Psoas muscle (tissue), 8 donors: ENCODE measurements around the gene SLC36A2. TPM values are rescaled to one million over a fixed set of nuclear protein-coding genes. Genes with fewer than 3 reads are reported as not detected.
"Not testable (repeated sequence)": the region's sequence is repeated elsewhere in the genome, so short reads cannot be mapped to it uniquely, and the experiment has no call there.

Source experiments
- ATAC-seq, 4 donors: fragments of 200-7000 bp; cut with Tn5 transposase; one replicate each; pipeline ENCODE4 v1.9.1; 2020; ENCODE audit warnings: moderate library complexity in 3 of 4, mild to moderate bottlenecking in 2 of 4
- DNase-seq, 2 donors: peaks; one replicate each; pipeline ENCODE4 v3.0.0-alpha.2; 2020
- H3K27ac ChIP-seq: fragments of 200-600 bp; one replicate; pipeline ENCODE4 v1.8.0; 2022
- H3K27me3 ChIP-seq, 3 donors: fragments of 200-600 bp in 1 of 3; one replicate each; pipeline versions ENCODE4 v1.6.1 to v1.8.0; 2013 to 2022; ENCODE audit warnings: low read length in 2 of 3, mild to moderate bottlenecking in 2 of 3, moderate library complexity in 1 of 3; ENCODE audit not compliant: insufficient read depth in 3 of 3
- H3K36me3 ChIP-seq, 2 donors: fragments of 200-600 bp in 1 of 2; one replicate each; pipeline versions ENCODE4 v1.6.1 to v1.8.0; 2013 to 2022; ENCODE audit warnings: low read depth in 1 of 2, mild to moderate bottlenecking in 1 of 2, moderate library complexity in 1 of 2; ENCODE audit not compliant: insufficient read depth in 1 of 2
- H3K4me1 ChIP-seq: fragments of 200-600 bp; one replicate; pipeline ENCODE4 v1.8.0; 2022
- H3K4me3 ChIP-seq: fragments of 200-600 bp; one replicate; pipeline ENCODE4 v1.8.0; 2022; ENCODE audit warnings: mild to moderate bottlenecking
- H3K9me3 ChIP-seq: fragments of 200-600 bp; one replicate; pipeline ENCODE4 v1.8.0; 2022
- CTCF ChIP-seq: fragments of 200-600 bp; IDR thresholded peaks from one replicate; pipeline ENCODE4 v1.8.0; 2022; ENCODE audit warnings: antibody characterized with exemption
- WGBS, 3 donors: extraction: QIAGEN DNeasy Blood & Tissue Kit; methylation state at CpG; one replicate each; pipeline versions ENCODE4 v1.1.6 to v1.1.7; 2013; 5-methylcytosine and 5-hydroxymethylcytosine counted together
- intact Hi-C, 2 donors: fragments of 100-400 bp; cut with DNase I; formaldehyde crosslinking; loops; one replicate each; pipeline versions ENCODE4 v1.11.0 to v1.14.2; 2022
- polyA plus RNA-seq, 3 donors: library from polyadenylated mRNA; stranded (reverse); fragments of 200-250 nt; gene quantifications; one replicate each; pipeline ENCODE4 v1.2.3, GENCODE V29; 2013
- total RNA-seq, 4 donors: library from RNA; stranded (reverse); fragmentation: NEBNext Ultra II Directional in 2 of 4; extraction: Animal tissue kit (Norgen Biotek cat#: 25700) in 2 of 4; gene quantifications; one replicate each; pipeline versions ENCODE4 v1.2.1 to v1.2.4, GENCODE V29; 2021 to 2023
- donor health status: healthy with polysubstance abuse.
- donor health status: DM: no; HTN: no; CAD: no; lungs with moderate emphysema.
- donor health status: Bipolar disorder and iron deficiency.
- donor health status: healthy.
- donor health status: DM: yes; HTN: yes; CAD: no.
- donor health status: DM: no; HTN: no; CAD: no.
- donor health status: DM: no; HTN: no; CAD: no.
- donor health status: DM: yes; HTN: yes; CAD: no.

SLC36A2 gene
- total and polyA plus RNA-seq, 7 donors, result 2.7 to 37.4 (median 13.1) TPM

DNA sequence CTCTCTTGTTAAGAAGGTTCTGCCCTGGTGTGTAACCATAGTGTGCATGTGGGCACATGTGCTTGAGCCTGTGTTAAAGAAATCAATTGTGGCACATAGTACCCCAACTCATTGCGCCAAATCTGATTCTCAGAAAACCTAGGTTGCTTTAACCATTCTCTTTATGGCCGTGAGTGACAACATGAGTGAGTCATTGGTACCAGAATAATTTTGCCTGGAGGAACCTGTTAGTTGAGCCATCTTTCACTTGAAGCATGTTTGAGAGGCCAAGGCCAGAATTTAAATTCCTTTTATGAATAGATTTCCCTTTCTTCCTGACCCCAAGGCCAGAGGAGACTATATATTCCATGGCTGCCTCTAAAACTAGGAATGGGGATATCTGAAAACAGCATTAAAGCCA, 35.2 kb upstream of the SLC36A2 start:
- peak; percentile 69 to 84 (median 72) for ATAC-seq
- intact Hi-C loops, result loop anchor here (2.0 to 10.0 kb wide), 3 partner anchors 34 to 112 kb away; partner anchors contain the start of gene SLC36A2 (in 1 of the 2)
- peak overlapping the region; percentile 91 for H3K27ac ChIP-seq
- H3K4me3 ChIP-seq, result peak overlapping the region; percentile 26
- peaks cover 22% of the 10 kb centered on the region for H3K4me1 ChIP-seq
- WGBS, 3 donors, result 30 to 53% (median 34%) methylated on average over 2 of the region's 2 CpGs
- DNase-seq, result no peak
- no peaks in the 10 kb centered on the region for H3K9me3 ChIP-seq
- H3K27me3 ChIP-seq, result no peaks in the 10 kb centered on the region
- H3K36me3 ChIP-seq, result no peaks in the 10 kb centered on the region
- no peak for TF ChIP-seq CTCF

DNA sequence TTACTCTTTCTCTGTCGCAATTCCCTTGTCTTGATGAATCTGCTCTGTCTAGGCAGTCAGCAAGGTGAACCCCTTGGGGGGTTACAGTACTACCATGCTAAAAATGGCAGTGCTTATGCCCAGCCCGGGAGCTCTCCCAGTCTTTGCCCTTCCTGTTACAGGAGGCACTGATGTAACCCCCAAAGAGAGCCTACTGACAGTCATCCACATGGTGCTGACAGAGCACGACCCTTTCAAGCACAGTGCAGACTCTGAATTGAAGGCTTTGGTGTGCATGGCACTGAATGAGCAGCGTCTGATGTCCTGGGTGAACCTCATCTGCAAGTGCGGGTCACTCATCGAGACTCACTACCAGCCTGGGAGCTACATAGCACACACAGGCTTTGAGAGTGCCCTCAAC, 34.5 kb upstream of the SLC36A2 start:
- Histone ChIP-seq H3K9me3 (no peaks in the 10 kb centered on the region), H3K27ac (peak overlapping the region; percentile 91), H3K4me3 (no peak overlapping the region), H3K27me3 (no peaks in the 10 kb centered on the region), H3K4me1 (peaks cover 22% of the 10 kb centered on the region), H3K36me3 (no peaks in the 10 kb centered on the region)
- intact Hi-C loops, result loop anchor here (2.0 to 10.0 kb wide), 3 partner anchors 33 to 113 kb away; partner anchors contain the start of gene SLC36A2 (in 1 of the 2)
- no peak for DNase-seq
- ATAC-seq, result peak; percentile 3 to 10 (median 6)
- WGBS, 3 donors, result 72 to 84% (median 77%) methylated on average over 6 of the region's 6 CpGs
- TF ChIP-seq CTCF, result no peak

DNA sequence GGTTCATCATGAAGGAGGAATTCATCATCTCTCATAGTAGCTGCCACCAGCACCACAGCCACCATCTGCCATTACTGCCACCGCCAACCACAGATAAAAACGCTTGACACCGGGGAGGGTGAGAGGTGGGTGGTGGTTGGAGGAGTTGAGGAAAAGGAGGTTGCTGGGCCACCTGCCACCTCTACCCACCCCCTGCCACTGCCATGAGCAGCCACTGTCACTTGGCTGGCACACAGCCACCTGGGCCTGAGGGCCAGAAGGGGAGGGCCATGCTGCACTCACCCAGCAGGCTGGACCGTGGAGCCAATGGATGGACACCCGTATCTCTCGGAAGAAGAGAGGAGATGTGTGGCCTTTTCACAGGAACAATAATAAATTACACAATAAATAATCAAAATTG, 31.3 kb upstream of the SLC36A2 start:
- 47 to 67% (median 59%) methylated on average over 6 of the region's 6 CpGs for WGBS, 3 donors

DNA sequence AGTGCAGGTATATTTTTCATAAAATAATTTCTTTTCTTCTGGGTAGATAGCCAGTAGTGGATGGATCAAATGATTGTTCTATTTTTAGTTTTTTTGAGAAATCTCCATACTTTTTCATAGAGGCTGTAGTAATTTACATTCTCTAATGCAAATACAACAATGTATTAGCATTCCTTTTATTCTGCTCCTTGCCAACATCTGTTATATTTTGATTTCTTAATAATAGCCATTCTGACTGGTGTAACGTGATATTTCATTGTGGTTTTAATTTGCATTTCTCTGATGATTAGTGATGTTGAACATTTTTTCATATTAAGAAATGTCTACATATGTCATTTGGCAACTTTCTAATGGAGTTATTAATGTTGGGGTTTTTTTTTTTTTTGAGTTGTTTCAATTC, 27.2 kb upstream of the SLC36A2 start:
- peaks cover 3% of the 10 kb centered on the region for H3K4me1 ChIP-seq
- ATAC-seq (no peak), DNase-seq (no peak)
- WGBS, 3 donors, result 43 to 89% (median 88%) methylated on average over 1 of the region's 1 CpG
- no peak for TF ChIP-seq CTCF
- H3K27ac ChIP-seq, result no peak overlapping the region
- H3K36me3 ChIP-seq, result no peaks in the 10 kb centered on the region
- no peak overlapping the region for H3K4me3 ChIP-seq
- intact Hi-C loops, result no loop called here
- H3K27me3 ChIP-seq, result no peaks in the 10 kb centered on the region
- no peaks in the 10 kb centered on the region for H3K9me3 ChIP-seq

More for the DNA sequence above, 31.3 kb upstream of the SLC36A2 start:
- no peak for TF ChIP-seq CTCF
- H3K9me3 ChIP-seq, result no peaks in the 10 kb centered on the region
- H3K27ac ChIP-seq, result peak overlapping the region; percentile 44
- H3K27me3 ChIP-seq, result no peaks in the 10 kb centered on the region
- ATAC-seq (peak in 1 of 4 donors; percentile 14), DNase-seq (peak in 1 of 2 donors; percentile 28)
- intact Hi-C loops, result no loop called here
- peaks cover 17% of the 10 kb centered on the region for H3K4me1 ChIP-seq
- H3K4me3 ChIP-seq, result no peak overlapping the region
- no peaks in the 10 kb centered on the region for H3K36me3 ChIP-seq

DNA sequence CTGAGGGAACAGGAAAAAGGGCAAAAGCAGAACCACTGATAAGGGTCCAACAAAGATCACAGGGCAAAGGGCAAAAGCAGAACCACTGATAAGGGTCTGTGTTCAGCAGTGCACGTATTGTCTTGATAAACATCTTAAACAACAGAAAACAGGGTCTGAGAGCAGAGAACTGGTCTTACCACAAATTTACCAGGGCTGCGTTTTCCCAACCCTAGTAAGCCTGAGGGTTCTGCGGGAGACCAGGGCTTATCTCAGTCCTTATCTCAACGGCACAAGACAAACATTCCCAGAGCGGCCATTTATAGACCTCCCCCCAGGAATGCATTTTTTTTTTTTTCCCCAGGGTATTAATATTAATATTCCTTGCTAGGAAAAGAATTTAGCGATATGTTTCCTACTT, 19.7 kb upstream of the SLC36A2 start:
- H3K36me3 ChIP-seq, H3K27ac ChIP-seq, H3K4me1 ChIP-seq, ATAC-seq, H3K4me3 ChIP-seq, DNase-seq, intact Hi-C loops, H3K27me3 ChIP-seq: not testable (repeated sequence)
- peaks cover 14% of the 10 kb centered on the region for H3K9me3 ChIP-seq
- WGBS, 3 donors, result 85 to 87% (median 87%) methylated on average over 6 of the region's 6 CpGs
